ENCODE data around the gene KDM3B.

Gene KDM3B

DNA sequence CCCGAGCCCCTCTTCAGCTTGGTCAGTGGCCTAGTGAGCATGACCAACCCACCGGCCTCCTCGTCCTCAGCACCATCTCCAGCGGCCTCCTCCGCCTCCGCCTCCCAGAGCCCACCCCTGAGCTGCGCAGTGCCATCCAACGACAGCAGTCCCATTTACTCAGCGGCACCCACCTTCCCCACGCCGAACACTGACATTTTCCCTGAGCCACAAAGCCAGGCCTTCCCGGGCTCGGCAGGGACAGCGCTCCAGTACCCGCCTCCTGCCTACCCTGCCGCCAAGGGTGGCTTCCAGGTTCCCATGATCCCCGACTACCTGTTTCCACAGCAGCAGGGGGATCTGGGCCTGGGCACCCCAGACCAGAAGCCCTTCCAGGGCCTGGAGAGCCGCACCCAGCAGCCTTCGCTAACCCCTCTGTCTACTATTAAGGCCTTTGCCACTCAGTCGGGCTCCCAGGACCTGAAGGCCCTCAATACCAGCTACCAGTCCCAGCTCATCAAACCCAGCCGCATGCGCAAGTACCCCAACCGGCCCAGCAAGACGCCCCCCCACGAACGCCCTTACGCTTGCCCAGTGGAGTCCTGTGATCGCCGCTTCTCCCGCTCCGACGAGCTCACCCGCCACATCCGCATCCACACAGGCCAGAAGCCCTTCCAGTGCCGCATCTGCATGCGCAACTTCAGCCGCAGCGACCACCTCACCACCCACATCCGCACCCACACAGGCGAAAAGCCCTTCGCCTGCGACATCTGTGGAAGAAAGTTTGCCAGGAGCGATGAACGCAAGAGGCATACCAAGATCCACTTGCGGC is 114.6 kb downstream of the KDM3B start:
- TF ChIP-seq CTCF (IDR thresholded peaks at IDR 0.05; ENCODE audit: low read depth, low read length) = no peak
- Histone ChIP-seq H3K36me3 (peaks cover 18% of the 10 kb centered on the region), H3K4me3 (ENCODE audit: low read depth, low read length) (peak overlapping the region; percentile 97), H3K9me3 (no peaks in the 10 kb centered on the region), H3K27me3 (peaks cover 3% of the 10 kb centered on the region; the same call in 1 of the 2 replicates), H3K4me1 (no peaks in the 10 kb centered on the region)
- DNase-seq = peak; percentile 49

- Histone ChIP-seq H3K9me3 (no peaks in the 10 kb centered on the region), H3K4me3 (ENCODE audit: low read depth, low read length) (peak overlapping the region; percentile 97), H3K36me3 (peaks cover 18% of the 10 kb centered on the region), H3K27me3 (peaks cover 3% of the 10 kb centered on the region; the same call in 1 of the 2 replicates), H3K4me1 (no peaks in the 10 kb centered on the region)
- DNase-seq = peak; percentile 46
- no peak for TF ChIP-seq CTCF (IDR thresholded peaks at IDR 0.05; ENCODE audit: low read depth, low read length)
Measured at GRCh38 chr5:138467711-138468132, 115.2 kb downstream of the KDM3B start.

DNA sequence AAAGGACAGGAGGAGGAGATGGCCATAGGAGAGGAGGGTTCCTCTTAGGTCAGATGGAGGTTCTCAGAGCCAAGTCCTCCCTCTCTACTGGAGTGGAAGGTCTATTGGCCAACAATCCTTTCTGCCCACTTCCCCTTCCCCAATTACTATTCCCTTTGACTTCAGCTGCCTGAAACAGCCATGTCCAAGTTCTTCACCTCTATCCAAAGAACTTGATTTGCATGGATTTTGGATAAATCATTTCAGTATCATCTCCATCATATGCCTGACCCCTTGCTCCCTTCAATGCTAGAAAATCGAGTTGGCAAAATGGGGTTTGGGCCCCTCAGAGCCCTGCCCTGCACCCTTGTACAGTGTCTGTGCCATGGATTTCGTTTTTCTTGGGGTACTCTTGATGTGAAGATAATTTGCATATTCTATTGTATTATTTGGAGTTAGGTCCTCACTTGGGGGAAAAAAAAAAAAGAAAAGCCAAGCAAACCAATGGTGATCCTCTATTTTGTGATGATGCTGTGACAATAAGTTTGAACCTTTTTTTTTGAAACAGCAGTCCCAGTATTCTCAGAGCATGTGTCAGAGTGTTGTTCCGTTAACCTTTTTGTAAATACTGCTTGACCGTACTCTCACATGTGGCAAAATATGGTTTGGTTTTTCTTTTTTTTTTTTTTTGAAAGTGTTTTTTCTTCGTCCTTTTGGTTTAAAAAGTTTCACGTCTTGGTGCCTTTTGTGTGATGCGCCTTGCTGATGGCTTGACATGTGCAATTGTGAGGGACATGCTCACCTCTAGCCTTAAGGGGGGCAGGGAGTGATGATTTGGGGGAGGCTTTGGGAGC is 115.9 kb downstream of the KDM3B start:
- H3K9me3 ChIP-seq = no peaks in the 10 kb centered on the region
- no peak for TF ChIP-seq CTCF (IDR thresholded peaks at IDR 0.05; ENCODE audit: low read depth, low read length)
- no peak for DNase-seq
- no peaks in the 10 kb centered on the region for H3K4me1 ChIP-seq
- peaks cover 18% of the 10 kb centered on the region for H3K36me3 ChIP-seq
- peak overlapping the region; percentile 97 for H3K4me3 ChIP-seq (ENCODE audit: low read depth, low read length)
- H3K27me3 ChIP-seq = peaks cover 3% of the 10 kb centered on the region; the same call in 1 of the 2 replicates

GRCh38 chr5:138468966-138469539 is 116.6 kb downstream of the KDM3B start:
- Histone ChIP-seq H3K4me1 (no peaks in the 10 kb centered on the region), H3K9me3 (no peaks in the 10 kb centered on the region), H3K4me3 (ENCODE audit: low read depth, low read length) (no peak overlapping the region), H3K36me3 (peaks cover 18% of the 10 kb centered on the region), H3K27me3 (peaks cover 3% of the 10 kb centered on the region; the same call in 1 of the 2 replicates)
- DNase-seq = no peak
- TF ChIP-seq CTCF (IDR thresholded peaks at IDR 0.05; ENCODE audit: low read depth, low read length) = no peak

GRCh38 chr5:138469540-138470321 is 117.2 kb downstream of the KDM3B start:
- Histone ChIP-seq H3K36me3 (peaks cover 18% of the 10 kb centered on the region), H3K9me3 (no peaks in the 10 kb centered on the region), H3K4me1 (no peaks in the 10 kb centered on the region), H3K4me3 (ENCODE audit: low read depth, low read length) (no peak overlapping the region), H3K27me3 (peaks cover 3% of the 10 kb centered on the region; the same call in 1 of the 2 replicates)
- DNase-seq = peak; percentile 52
- no peak for TF ChIP-seq CTCF (IDR thresholded peaks at IDR 0.05; ENCODE audit: low read depth, low read length)

Data from BE2C (cell line).